ENCODE data around the gene EDC3.

GRCh38 chr15:74622758-74623157 is 73.1 kb downstream of the EDC3 start:
- TF ChIP-seq CTCF (IDR thresholded peaks at IDR 0.05): no peak
- no peak for TF ChIP-seq POLR2A (IDR thresholded peaks at IDR 0.05)
